ENCODE data around the gene PTPRU.

- no peak for TF ChIP-seq CTCF (tag by site-specific recombination; IDR thresholded peaks at IDR 0.05)
- no peak for TF ChIP-seq ZNF121 (tag by site-specific recombination; IDR thresholded peaks at IDR 0.05)
- TF ChIP-seq YY1 (tag by site-specific recombination; IDR thresholded peaks at IDR 0.05): no peak
- TF ChIP-seq ATF2 (tag by site-specific recombination; IDR thresholded peaks at IDR 0.05; ENCODE audit: low read depth): no peak
- no peak for TF ChIP-seq ZBTB8A (tag by site-specific recombination; IDR thresholded peaks at IDR 0.05)
- no peak for TF ChIP-seq KLF8 (tag by site-specific recombination; IDR thresholded peaks at IDR 0.05)
- TF ChIP-seq ZNF114 (tag by site-specific recombination; IDR thresholded peaks at IDR 0.05): no peak
- no peak for TF ChIP-seq ZNF23 (tag by site-specific recombination; IDR thresholded peaks at IDR 0.05; ENCODE audit: borderline replicate concordance)
- no peak for TF ChIP-seq PBX3 (CRISPR knock-in tag; IDR thresholded peaks at IDR 0.05)
Measured at GRCh38 chr1:29321176-29321575, 84.9 kb downstream of the PTPRU start.
